GM23248 (cell line): ENCODE results near the gene SLC29A4. TPM values are rescaled to one million over a fixed set of nuclear protein-coding genes. Genes with fewer than 3 reads are reported as not detected.

ENCODE experiments used
- DNase-seq: peaks from one replicate; pipeline ENCODE4 v3.0.0-alpha.2; 2015
- H2AFZ ChIP-seq: fragments of 200-600 bp; sonication (generic); 2 replicates; pipeline ENCODE4 v1.6.1; 2016; ENCODE audit warnings: antibody characterized with exemption
- H3F3A ChIP-seq: fragments of 200-600 bp; sonication (generic); 2 replicates; pipeline ENCODE4 v1.6.1; 2016; ENCODE audit warnings: mild to moderate bottlenecking, antibody characterized with exemption, mixed run types; ENCODE audit not compliant: insufficient read depth
- H3K27ac ChIP-seq: fragments of 200-600 bp; sonication (generic); 2 replicates; pipeline ENCODE4 v1.5.1; 2016; ENCODE audit warnings: mild to moderate bottlenecking
- H3K27me3 ChIP-seq: fragments of 200-600 bp; sonication (generic); replicated peaks from 2 replicates; pipeline ENCODE4 v1.6.1; 2016; ENCODE audit warnings: mild to moderate bottlenecking; ENCODE audit not compliant: insufficient read depth
- H3K36me3 ChIP-seq: fragments of 200-600 bp; sonication (generic); 2 replicates; pipeline ENCODE4 v1.6.1; 2016; ENCODE audit warnings: low read depth, mild to moderate bottlenecking
- H3K4me1 ChIP-seq: fragments of 200-600 bp; sonication (generic); 2 replicates; pipeline ENCODE4 v1.6.1; 2016; ENCODE audit warnings: mild to moderate bottlenecking; ENCODE audit not compliant: insufficient read depth
- H3K4me2 ChIP-seq: fragments of 200-600 bp; sonication (generic); one replicate; pipeline ENCODE4 v1.6.1; 2016; ENCODE audit warnings: mild to moderate bottlenecking; ENCODE audit not compliant: unreplicated experiment
- H3K4me3 ChIP-seq: fragments of 200-600 bp; sonication (generic); 2 replicates; pipeline ENCODE4 v1.5.1; 2016; ENCODE audit warnings: mild to moderate bottlenecking
- H3K79me2 ChIP-seq: fragments of 200-600 bp; sonication (generic); 2 replicates; pipeline ENCODE4 v1.6.1; 2016; ENCODE audit warnings: mild to moderate bottlenecking; ENCODE audit not compliant: insufficient read depth
- H3K9ac ChIP-seq: fragments of 200-600 bp; sonication (generic); 2 replicates; pipeline ENCODE4 v1.6.1; 2016; ENCODE audit warnings: mild to moderate bottlenecking
- H3K9me2 ChIP-seq: fragments of 200-600 bp; sonication (generic); 2 replicates; pipeline ENCODE4 v1.6.1; 2016; ENCODE audit warnings: mixed run types, mild to moderate bottlenecking, moderate library complexity; ENCODE audit not compliant: insufficient read depth
- H3K9me3 ChIP-seq: fragments of 200-600 bp; sonication (generic); one replicate; pipeline ENCODE4 v1.6.1; 2017; ENCODE audit warnings: low read depth
- H4K20me1 ChIP-seq: fragments of 200-600 bp; sonication (generic); 2 replicates; pipeline ENCODE4 v1.6.0; 2016; ENCODE audit not compliant: insufficient read depth
- EZH2 ChIP-seq: fragments of 200-600 bp; sonication (generic); IDR thresholded peaks from 2 replicates; pipeline ENCODE4 v1.6.1; 2018; ENCODE audit warnings: antibody characterized with exemption, mild to moderate bottlenecking; ENCODE audit not compliant: insufficient read depth, poor library complexity, severe bottlenecking
- EZH2phosphoT487 ChIP-seq: fragments of 200-600 bp; sonication (generic); IDR thresholded peaks from 2 replicates; pipeline ENCODE4 v1.6.1; 2018; ENCODE audit warnings: antibody characterized with exemption, moderate library complexity, mild to moderate bottlenecking, low read depth; ENCODE audit not compliant: insufficient read depth
- WGBS, 2 experiments: methylation state at CpG; one replicate each; pipeline ENCODE4 v1.1.6; 2015 to 2017; ENCODE audit warnings: low lambda C conversion rate in 2 of 2, low coverage in 1 of 2; ENCODE audit errors: missing lambda C conversion rate in 2 of 2; 5-methylcytosine and 5-hydroxymethylcytosine counted together
- in situ Hi-C: fragments of 300-500 bp; cut with MboI; formaldehyde crosslinking; loops from 2 replicates; pipeline ENCODE4 v1.15.0; 2020
- polyA plus RNA-seq: library from polyadenylated mRNA; unstranded; fragments of >200 nt; fragmentation: Nextera tagmentation; extraction: Ambion mirVana; gene quantifications from 2 replicates; pipeline ENCODE4 v1.2.1, GENCODE V29; 2016
- total RNA-seq: library from RNA; depleted of rRNA; stranded (reverse); fragments of >200 nt; shearing (Covaris generic); gene quantifications from 2 replicates; pipeline ENCODE4 v1.2.3, GENCODE V29; 2014

SLC29A4 gene
- total and polyA plus RNA-seq, 2 experiments from 2014 or later, result 0.35 to 1.2 TPM

- H3K36me3 ChIP-seq, result no peaks in the 10 kb centered on the region
- no peak overlapping the region for H3K27ac ChIP-seq
- no peaks in the 10 kb centered on the region for H3K9me2 ChIP-seq
- no peaks in the 10 kb centered on the region for H3K27me3 ChIP-seq
- H3K9me3 ChIP-seq, result no peaks in the 10 kb centered on the region
- no peak overlapping the region for H3K4me2 ChIP-seq
- TF ChIP-seq EZH2phosphoT487 (no peak), EZH2 (no peak)
- H3K9ac ChIP-seq, result no peak overlapping the region
- no peak overlapping the region for H2AFZ ChIP-seq
- H3K79me2 ChIP-seq, result no peaks in the 10 kb centered on the region
- 89 to 90% methylated on average over 27 to 32 of the region's 33 CpGs for WGBS, 2 experiments
- no peaks in the 10 kb centered on the region for H4K20me1 ChIP-seq
- H3K4me1 ChIP-seq, result no peaks in the 10 kb centered on the region
- no peak for DNase-seq
- H3F3A ChIP-seq, result no peaks in the 10 kb centered on the region
- H3K4me3 ChIP-seq, result no peak overlapping the region
- in situ Hi-C loops, result no loop called here
Measured at GRCh38 chr7:5295039-5296014, 12.6 kb downstream of the SLC29A4 start.

DNA sequence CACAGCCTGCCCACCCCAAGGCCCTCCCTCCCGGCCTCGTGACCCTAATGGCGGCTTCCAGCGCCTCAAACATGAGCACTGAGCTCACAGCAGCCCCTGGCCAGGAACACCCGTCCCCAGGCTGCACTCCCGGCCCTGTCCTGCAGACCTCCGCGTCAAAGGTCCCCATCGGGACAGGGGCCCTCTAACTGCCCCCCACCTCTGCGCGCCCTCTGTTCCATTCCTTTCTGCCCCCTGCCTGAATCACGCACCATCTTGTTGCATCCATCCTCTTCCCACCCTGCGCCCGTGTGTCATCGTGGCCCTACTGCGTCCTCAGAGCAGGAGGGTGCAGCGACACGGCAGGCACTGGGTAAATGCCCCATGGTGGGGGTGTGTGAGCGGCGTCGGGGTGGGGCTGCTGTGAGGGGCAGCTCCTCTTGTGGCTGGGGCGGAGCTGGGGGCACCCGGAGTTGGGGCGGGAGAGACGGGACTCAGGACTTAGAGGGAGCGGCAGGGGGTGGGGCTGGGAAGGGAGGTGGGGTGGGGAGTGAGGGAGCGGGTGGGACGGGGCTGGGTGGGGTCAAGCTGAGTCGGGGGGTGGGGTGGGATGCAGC lies 13.4 kb downstream of the SLC29A4 start:
- WGBS, 2 experiments, result 60 to 77% methylated on average over 19 to 29 of the region's 29 CpGs
- H3K27me3 ChIP-seq, result no peaks in the 10 kb centered on the region
- no peak overlapping the region for H3K4me2 ChIP-seq
- no peaks in the 10 kb centered on the region for H3K9me3 ChIP-seq
- H4K20me1 ChIP-seq, result no peaks in the 10 kb centered on the region
- no peaks in the 10 kb centered on the region for H3K9me2 ChIP-seq
- H3K9ac ChIP-seq, result no peak overlapping the region
- in situ Hi-C loops, result no loop called here
- H3K36me3 ChIP-seq, result no peaks in the 10 kb centered on the region
- H3K79me2 ChIP-seq, result no peaks in the 10 kb centered on the region
- TF ChIP-seq EZH2 (no peak), EZH2phosphoT487 (no peak)
- no peak for DNase-seq
- H3K27ac ChIP-seq, result no peak overlapping the region
- H2AFZ ChIP-seq, result no peak overlapping the region
- H3K4me1 ChIP-seq, result no peaks in the 10 kb centered on the region
- H3F3A ChIP-seq, result no peaks in the 10 kb centered on the region
- H3K4me3 ChIP-seq, result no peak overlapping the region

- Histone ChIP-seq H3K4me3 (no peak overlapping the region), H3K36me3 (no peaks in the 10 kb centered on the region), H3K79me2 (no peaks in the 10 kb centered on the region), H3K4me2 (peak overlapping the region; percentile 20), H2AFZ (no peak overlapping the region), H3K9me2 (no peaks in the 10 kb centered on the region), H3K27me3 (no peaks in the 10 kb centered on the region), H4K20me1 (no peaks in the 10 kb centered on the region), H3K27ac (no peak overlapping the region), H3K4me1 (no peaks in the 10 kb centered on the region), H3K9me3 (no peaks in the 10 kb centered on the region), H3K9ac (no peak overlapping the region), H3F3A (no peaks in the 10 kb centered on the region)
- DNase-seq, result peak; percentile 29
- no peak for TF ChIP-seq EZH2
- TF ChIP-seq EZH2phosphoT487, result no peak
- WGBS, 2 experiments, result 15 to 26% methylated on average over 19 to 45 of the region's 48 CpGs
- in situ Hi-C loops, result no loop called here
Measured at GRCh38 chr7:5296611-5297226, 14.0 kb downstream of the SLC29A4 start.

GRCh38 chr7:5300366-5300765 lies 17.6 kb downstream of the SLC29A4 start:
- no peak for DNase-seq
- no peak overlapping the region for H2AFZ ChIP-seq
- no peak overlapping the region for H3K4me3 ChIP-seq
- H3K27me3 ChIP-seq, result no peaks in the 10 kb centered on the region
- peaks cover 5% of the 10 kb centered on the region; the same call in 1 of the 2 replicates for H3F3A ChIP-seq
- H3K27ac ChIP-seq, result no peak overlapping the region
- H3K4me2 ChIP-seq, result no peak overlapping the region
- TF ChIP-seq EZH2phosphoT487, result no peak
- TF ChIP-seq EZH2, result no peak
- no peaks in the 10 kb centered on the region for H3K9me2 ChIP-seq
- no peaks in the 10 kb centered on the region for H3K9me3 ChIP-seq
- H3K36me3 ChIP-seq, result no peaks in the 10 kb centered on the region
- H4K20me1 ChIP-seq, result no peaks in the 10 kb centered on the region
- H3K4me1 ChIP-seq, result no peaks in the 10 kb centered on the region
- WGBS, 2 experiments, result 73 to 77% methylated on average over 16 to 19 of the region's 24 CpGs
- H3K9ac ChIP-seq, result no peak overlapping the region
- H3K79me2 ChIP-seq, result no peaks in the 10 kb centered on the region
- in situ Hi-C loops, result no loop called here
